ENCODE results near the gene ANKFN1.

- TF ChIP-seq CTCF (IDR thresholded peaks at IDR 0.05) (no peak), POLR2A (IDR thresholded peaks at IDR 0.05) (no peak)
These were observed 161.8 kb downstream of the ANKFN1 start for GRCh38 chr17:56314984-56315602.
